ENCODE measurements around the gene METTL8.
"Not testable (repeated sequence)": the region's sequence is repeated elsewhere in the genome, so short reads cannot be mapped to it uniquely, and the experiment has no call there.

METTL8 gene

DNA sequence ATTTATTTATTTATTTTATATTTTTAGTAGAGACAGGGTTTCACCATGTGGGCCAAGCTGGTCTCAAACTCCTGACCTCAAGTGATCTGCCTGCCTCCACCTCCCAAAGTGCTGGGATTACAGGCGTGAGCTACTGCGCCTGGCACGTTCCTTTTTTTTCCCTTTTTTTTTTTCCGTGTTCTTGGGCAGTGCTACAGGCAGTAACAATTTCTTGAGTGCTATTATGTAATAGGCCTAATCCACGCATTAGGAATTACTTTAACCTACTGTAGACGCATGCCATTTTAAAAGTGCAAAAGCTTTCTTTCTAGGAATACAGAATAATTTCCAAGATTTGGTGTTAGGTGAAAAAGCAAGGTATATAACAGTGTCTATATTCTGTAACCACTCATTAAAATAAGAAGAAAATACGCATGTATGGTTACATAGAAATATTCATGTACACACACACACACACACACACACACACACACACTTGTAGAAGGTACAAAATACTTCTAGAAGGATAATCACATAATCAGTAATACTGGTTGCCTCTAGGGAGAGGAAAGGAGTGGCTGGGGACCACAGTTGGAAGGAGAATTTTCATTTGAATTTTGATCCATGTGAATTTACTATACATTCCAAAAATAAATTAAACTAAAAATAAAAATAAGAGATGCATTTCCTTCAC lies 92.3 kb downstream of the METTL8 start:
- DNase-seq: no peak

DNA sequence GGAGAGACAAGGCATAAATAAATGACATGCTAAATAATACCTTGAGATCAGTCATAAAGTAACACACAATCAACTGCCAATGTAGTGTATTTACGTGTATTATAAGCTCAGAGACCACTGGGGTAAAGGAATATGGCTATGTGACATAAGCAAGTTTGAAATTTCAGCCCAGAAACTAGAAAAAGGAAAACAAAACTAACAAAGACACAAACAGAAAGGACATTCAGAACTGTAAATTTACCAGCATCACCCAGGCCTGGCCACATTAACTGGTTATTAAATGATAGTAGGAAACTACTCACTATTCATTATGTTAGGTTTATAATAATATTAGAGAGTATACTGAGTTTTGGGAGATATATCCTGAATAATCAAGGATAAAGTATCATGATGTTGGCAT lies 98.8 kb downstream of the METTL8 start:
- DNase-seq: no peak

DNA sequence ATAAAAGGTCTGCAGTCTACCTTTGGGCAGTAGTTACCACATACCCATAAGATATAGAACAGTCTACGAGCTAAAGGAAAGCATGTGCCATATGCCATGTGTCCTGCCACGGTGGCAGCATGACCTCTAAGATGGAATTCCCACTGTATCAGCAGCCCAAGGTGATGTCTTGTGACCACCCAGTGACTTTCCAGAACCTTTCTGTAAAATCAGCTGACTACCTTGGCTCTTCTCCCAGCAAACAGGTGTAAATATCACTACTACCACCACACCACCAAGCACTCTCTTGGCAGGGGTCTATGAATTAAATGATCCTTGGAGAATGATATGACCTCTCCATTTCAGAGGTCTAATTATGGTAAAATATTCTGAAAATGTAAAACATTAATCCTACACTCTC lies 99.6 kb downstream of the METTL8 start:
- DNase-seq: no peak

DNA sequence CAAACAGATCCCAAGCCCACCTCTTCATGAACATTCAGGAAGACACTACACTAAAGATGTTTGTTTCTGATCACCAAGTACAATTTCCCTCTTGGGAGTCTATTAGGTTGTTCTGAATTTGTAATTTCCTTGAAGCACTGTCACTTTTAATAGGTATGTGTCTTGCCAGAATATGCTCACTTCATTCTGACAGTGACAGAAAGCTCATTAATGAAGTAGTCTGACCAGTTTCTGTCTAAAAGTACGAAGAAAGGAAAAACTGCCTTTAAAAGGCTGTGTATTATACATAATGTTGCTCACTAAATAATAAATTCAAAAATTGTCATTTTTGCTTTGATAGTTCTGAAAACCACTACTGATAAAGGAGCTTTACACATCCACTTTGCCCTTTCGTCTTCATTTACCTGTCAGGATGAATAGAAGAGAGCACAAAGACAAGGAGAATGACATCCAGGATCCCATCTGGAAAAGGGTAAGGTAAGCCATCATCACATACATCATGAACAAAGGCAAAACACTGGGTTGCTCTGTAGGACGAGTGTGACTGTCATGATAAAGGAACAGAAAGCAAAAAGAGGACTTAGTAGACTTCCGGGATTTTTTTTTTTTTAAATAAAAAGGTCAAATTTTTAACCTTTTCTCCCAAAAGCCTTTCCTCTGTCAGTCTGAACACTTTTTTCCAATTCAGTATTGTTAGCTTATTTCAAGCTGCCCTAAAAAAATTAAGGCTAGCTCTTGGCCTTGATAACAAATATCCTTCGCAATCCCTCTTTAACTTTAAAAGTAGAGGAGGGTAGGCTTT lies 103.4 kb downstream of the METTL8 start:
- no peak for DNase-seq

DNA sequence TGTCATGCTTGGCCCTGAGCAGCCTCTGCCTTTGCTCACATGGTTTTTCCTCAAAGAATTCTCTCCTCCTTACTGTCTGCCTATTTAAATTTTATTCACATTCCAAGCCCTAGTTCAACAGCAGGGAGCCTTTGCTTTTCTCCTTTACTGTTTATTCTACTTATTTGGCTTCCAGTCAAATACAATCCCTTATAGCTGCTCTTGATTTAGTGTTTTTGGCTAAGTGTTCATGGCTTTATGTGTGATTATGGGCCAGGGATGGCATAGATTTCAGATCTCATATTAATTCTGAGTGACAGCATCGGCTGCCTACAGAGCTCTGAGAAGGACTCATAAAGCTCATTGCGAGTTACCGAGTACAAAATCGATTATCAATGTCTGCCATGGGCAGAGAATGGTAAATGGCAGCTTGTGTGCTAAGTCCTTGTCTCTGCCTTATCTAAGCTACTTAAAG lies 106.7 kb downstream of the METTL8 start:
- DNase-seq: peak; percentile 51

DNA sequence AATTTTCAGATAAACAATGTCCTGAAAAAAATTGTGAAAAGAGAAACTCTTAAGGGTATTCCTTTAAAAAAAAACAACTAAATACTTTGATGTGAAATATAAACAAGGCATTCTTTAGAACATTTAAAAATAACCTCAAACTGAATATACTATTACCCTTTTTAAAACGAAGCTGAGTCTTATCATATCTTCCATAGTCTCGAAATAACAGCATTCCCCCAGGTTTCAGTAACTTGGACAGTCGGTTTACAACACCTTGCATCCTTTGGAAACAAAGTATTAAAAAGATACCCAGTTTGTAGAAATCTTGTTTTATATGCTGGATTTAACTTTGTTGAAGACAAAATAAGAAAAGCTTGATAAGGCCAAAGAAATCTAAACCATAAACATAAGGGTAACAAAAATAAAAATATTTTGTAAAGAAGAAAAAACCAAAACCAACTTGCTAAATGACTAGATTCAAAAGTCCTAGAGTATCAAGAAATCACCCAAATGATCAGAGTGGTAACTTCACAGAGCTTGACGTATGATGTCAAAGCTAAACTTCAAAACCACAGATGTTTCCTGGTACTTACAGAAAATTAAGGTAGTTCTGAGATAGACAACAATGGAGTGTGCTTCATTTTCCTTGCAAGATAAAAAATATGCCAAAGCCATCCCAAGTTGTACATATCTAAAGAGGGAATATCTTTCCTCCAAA lies 107.8 kb downstream of the METTL8 start:
- DNase-seq: no peak

DNA sequence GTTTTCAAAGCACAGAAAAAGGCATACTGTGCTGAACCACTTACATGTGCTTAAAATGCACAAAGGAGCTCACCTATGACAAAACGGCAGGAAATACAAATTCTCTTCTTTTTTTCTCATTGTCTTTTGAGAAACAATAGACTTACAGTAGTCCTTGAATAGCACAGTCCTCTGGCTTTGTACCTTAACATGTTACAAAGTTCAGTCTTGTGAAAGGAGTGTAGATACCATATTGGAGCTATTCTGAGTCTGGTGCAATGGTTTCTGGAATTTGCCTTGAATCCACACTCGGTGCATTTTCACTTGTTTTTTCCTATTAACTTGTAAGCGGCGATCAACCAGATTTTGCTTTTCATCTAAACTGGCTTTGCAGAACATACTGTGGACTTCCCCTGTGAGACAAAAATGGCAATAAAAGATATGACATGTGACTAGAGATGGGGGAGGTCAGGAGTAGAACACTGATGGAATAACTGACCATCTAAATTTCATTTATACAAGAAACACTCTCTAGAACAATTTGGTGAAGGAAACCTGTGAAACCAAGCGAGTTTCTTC lies 109.7 kb downstream of the METTL8 start:
- DNase-seq: no peak

DNA sequence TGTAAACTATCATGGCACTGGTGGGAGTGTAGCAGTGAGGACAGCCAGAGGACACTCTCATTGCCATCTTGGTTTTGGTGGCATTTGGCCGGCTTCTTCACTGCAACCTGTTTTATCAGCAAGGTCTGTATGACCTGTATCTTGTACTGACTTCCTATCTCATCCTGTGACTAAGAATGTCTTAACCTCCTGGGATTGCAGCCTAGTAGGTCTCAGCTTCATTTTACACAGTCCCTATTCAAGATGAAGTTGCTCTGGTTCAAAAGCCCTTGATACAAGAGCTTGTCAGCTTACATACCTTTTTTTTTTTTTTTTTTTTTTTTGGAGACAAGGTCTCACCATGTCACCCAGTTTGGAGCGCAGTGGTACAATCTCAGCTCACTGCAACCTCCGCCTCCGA lies 110.9 kb downstream of the METTL8 start:
- no peak for DNase-seq

DNA sequence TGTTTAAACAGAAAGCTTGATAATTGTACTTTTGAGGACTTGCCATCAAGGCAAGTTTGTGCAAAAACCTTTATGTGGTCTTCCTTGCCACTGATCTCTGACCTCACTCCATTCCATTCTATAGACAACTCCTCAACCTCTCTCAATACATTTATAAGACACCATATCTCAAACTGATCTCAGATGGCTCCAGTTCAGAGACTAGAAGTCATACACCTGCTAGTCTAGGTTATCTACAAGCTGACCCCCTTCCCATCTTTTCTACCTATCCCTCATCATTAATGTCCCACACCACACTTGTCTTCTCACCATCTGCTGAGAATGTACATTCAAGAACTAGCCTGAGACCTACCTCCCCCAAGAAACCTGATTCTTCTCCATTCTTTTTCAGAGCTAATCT lies 113.1 kb downstream of the METTL8 start:
- no peak for DNase-seq

DNA sequence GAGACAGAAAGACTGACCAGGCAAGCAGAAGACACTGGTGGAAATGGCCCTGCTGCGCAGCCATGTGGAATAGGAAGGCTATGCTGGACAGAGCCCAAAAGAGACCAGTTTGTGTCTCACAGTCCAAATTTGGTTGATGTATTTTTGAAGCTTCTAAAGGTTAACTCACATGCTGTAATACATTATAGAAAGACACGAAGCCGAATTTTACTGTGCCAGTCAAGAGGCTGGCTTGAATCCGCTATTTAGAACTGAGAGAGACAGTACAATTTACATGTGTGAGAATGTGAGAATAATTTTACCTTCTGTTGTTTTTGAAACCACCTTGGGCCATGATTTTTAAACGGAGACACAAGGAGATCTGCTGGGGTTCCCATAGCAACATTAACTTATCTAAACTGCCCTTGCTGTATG lies 113.6 kb downstream of the METTL8 start:
- no peak for DNase-seq

DNA sequence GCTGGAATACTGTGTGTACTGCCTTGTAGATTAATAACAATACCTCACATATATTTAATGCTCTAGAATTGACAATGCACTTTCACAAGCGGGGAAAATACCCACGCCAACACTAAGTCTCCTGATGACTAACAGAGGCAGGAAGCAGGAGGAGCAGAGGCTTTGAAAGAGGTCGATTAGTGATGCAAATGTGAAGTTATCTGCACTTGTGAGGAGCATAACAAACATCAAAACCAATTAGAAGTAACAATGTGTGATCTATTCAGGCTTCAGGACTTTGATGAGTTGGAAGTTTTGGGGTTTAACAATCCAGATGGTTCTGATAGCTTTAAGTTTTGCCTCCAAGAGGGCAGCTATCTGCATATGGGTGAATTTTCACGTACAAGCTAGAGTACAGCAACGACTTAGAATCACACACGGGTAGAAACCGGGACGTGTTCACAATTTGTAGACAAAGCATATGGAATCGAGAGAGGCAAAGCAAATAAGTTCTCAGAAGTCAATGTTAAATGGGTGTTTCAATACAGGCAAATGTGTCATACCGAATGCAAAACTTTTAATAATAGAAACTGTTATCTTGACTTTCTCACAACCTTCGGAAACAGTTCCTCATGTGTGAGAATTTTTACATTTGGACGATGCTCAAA lies 114.5 kb downstream of the METTL8 start:
- peak; percentile 47 for DNase-seq

DNA sequence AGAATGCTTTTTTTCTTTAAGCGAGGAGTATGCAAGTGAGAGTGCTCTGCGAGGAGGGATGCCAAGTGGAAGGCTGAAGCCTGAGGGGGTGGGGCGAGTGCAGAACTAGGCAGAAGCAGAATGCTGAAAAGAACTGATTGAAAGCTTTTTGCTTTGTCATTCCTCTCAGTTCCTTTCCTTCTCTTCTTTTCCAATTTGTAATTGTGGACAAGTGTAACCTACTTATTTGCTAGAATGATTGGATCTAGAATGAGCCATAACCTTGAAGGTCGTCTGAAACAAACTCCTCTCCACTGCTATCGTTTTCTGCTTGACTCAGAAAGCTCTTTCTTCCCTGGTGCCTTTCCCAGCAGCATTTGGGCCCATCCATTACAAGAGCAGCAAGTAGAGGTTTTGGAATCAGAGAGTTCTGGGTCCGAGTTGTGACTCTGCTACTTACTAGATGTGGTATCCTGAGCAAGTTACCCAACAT lies 115.3 kb downstream of the METTL8 start:
- peak; percentile 7 for DNase-seq

DNA sequence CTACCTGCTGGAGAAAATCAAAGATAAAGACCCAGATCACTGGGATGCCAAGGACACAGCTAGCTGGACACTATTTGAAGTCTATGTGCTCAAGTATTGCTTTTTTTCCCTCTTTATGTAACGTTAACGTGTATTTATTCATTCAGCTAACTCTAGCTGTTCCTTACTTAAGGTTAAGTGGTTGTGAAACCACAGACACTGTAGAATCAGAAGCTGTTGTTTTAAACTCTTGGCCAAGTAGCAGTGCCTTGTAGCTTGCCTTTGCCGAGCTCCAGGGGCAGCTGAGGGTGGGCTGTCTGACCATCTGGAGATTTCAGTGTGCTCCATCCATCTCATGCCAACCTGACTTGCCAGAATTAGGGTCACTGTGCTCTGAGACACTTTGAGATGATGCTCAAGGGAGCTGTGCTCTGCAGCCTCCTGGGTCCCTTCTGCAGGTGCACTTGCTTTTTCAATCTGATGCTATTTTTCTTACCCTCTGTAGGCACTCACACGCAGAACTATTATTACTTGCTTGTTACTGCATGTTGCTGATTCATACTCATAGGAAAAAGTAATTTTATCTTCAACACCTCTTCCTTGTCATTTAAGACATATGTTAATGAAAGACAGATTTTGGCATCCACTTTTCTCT lies 116.2 kb downstream of the METTL8 start:
- no peak for DNase-seq

DNA sequence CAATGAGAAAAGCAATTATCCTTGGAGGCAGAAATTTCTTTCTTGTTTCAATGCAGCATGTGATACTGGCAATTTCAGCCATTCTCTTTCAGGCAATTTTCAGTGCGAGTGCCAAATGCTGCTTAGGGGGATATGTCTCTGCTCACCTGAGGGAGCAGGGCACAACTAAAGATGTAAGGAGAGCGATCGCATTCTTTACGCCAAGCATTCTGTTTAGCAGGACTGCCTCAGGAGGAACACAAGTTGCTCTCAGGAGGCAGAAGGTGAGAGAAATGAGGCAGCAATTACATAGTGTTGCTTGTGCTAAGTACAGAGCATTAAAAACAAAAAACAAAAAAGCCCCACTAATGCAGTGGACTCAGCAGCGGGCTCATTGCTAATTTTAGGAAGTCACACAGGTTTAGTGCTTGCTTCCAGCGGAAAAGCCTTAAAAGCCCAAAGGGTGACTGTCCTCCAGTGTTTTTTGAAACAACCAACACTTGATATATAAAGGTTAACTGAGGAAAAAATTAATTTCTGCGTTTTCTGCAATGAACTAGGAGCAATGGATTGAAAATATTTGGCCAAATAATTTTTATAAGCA lies 116.9 kb downstream of the METTL8 start:
- DNase-seq: no peak

DNA sequence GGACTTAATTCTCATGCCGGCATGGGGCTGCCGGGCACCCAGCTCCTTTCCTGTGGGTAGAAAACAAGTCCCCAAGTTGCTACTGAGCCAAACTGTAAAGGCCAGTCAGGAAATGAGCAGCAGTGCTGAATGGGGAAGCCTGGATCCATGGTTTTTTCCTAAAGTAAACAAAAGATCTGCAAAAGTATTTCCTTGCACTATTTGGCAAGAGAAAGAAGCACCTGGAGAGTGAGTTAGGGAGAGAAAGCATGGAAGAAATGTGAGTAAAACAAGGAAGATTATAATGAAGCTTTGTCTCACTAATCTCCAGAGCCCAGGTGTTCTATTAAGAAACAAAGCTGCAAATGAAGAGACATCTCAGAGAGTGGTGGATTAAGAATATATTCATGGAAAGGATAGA lies 117.6 kb downstream of the METTL8 start:
- no peak for DNase-seq

DNA sequence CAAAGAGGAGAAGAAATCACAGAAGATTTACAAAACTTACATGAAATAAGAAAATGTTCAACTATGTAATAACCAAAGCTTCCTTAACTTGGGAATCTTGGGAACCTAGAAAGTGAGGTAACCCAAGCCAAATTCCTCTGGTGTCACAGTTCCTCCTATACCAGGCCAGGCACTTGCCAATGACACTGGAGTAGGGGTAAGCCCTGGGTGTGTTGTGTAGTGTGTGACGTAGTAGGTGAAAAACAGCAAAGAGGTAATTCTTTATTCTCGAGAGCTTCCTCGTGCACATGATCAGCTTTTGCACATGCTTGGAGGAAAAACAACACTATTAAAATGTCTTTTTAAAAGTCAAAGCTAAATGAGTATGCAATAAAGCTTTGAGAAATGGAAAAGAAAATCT lies 118.0 kb downstream of the METTL8 start:
- DNase-seq: no peak

DNA sequence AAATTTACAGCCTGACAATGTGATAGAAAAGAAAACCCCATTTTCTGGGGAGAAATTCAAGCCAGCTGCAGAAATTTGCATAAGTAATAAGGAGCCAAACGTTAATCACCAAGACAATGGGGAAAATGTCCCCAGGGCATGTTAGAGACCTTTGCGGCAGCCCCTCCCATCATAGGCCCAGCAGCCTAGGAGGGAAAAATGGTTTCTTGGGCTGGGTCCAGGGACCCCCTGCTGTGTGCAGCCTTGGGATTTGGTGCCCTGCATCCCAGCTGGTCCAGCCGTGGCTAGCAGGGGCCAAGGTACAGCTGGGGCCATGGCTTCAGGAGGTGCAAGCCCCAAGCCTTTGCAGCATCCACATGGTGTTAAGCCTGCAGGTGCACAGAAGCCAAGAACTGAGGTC lies 121.6 kb downstream of the METTL8 start:
- not testable (repeated sequence) for DNase-seq

DNA sequence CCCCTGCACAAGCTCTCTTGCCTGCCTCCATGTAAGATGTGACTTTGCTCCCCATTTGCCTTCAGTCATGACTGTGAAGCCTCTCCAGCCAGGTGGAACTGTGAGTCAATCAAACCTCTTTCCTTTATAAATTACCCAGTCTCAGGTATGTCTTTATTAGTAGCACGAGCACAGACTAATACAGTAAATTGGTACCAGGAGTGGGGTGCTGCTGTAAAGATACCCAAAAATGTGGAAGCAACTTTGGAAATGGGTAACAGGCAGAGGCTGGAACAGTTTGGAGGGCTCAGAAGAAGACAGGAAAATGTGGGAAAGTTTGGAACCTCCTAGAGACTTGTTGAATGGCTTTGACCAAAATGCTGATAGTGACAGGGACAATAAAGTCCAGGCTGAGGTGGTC lies 122.2 kb downstream of the METTL8 start:
- DNase-seq: not testable (repeated sequence)

DNA sequence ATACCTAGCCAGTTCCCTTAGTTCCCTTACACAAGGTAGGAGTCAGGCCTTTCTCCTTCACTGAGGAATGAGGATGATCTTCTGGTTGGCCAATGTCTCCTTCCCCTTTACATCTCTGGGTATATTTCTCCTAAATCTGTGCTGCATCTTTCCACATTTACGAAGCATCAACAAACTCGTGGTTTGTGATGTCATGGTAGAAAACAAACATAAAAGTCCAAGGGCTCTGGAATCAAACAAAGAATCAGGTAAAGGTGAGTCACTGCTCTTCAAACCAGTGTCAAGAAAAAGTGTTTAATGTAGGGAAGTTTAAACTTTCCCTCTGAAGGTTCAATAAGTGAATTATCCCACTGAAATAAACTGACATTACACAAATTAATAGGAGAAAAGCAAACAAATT lies 122.9 kb downstream of the METTL8 start:
- DNase-seq: no peak

DNA sequence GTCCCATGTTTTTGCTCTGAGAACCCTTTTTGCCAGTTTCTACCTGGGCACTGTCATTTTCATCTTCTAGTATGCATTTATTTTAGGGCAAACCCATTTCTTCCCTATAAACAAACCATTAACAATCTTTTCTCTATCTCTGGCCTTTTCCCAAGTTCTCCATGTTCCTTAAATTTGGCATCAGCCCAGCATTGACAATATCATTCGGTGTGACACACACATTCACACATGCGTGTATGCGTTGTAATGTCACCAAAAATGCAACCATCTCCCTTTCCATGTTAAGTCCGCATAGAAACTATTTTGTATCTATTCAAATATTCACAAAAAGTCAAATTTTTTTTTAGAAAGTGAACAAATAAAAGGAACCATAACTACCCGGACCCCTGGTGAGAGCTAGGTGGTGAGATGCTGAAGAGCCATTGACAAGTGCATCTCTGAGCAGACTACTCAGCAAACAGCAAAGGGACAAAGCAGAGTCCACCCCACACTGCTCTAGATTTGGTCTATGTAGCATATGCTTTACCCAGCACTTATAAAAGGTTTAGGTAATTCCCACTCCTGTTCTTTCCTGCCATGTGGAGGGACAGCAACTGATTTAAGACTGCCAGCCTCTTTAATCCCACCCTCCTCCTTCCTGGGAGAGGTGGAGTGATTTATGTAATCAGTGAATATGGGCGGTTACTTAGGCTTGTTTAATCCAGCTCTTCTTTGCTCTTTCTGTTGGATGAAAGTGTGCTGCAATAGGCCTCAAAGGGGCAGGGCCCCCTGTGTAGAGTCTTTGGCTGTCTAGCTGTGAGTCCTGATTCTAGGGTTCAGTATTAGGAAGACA lies 124.1 kb downstream of the METTL8 start:
- no peak for DNase-seq

All from fibroblast of skin of right quadriceps (primary cell).